ENCODE measurements around the gene NDUFA11. TPM values are rescaled to one million over a fixed set of nuclear protein-coding genes. Genes with fewer than 3 reads are reported as not detected.

The NDUFA11 gene
- total RNA-seq, 1 experiment from 2014 or later, result 169 TPM

GRCh38 chr19:5897189-5897969 is 6.2 kb downstream of the NDUFA11 start:
- H2AFZ ChIP-seq, result no peak overlapping the region
- peaks cover 4% of the 10 kb centered on the region; the same call in 1 of the 2 replicates for H3K4me1 ChIP-seq (replicated peaks; ENCODE audit: insufficient read depth)
- H3K79me2 ChIP-seq (ENCODE audit: low read depth), result peaks cover 28% of the 10 kb centered on the region
- ChIA-PET CTCF (interaction anchor here (0.6 kb wide), 1 partner anchor 95 kb away, joined by 8 read pairs; no protein-coding TSS in a partner anchor), POLR2A (ENCODE audit: unreplicated experiment) (no interaction called here)
- intact Hi-C loops (cut with micrococcal nuclease; ENCODE audit: unreplicated experiment), result no loop called here
- BruUV-seq (replicated peaks), result no TSS peak
- no peaks in the 10 kb centered on the region for H3K9me3 ChIP-seq (ENCODE audit: insufficient read depth, low read depth)
- H3K27me3 ChIP-seq (ENCODE audit: insufficient read depth, low read depth), result no peaks in the 10 kb centered on the region
- no peak for TF ChIP-seq EZH2 (IDR thresholded peaks at IDR 0.05; ENCODE audit: low read depth)
- TF ChIP-seq, protein P1, sequence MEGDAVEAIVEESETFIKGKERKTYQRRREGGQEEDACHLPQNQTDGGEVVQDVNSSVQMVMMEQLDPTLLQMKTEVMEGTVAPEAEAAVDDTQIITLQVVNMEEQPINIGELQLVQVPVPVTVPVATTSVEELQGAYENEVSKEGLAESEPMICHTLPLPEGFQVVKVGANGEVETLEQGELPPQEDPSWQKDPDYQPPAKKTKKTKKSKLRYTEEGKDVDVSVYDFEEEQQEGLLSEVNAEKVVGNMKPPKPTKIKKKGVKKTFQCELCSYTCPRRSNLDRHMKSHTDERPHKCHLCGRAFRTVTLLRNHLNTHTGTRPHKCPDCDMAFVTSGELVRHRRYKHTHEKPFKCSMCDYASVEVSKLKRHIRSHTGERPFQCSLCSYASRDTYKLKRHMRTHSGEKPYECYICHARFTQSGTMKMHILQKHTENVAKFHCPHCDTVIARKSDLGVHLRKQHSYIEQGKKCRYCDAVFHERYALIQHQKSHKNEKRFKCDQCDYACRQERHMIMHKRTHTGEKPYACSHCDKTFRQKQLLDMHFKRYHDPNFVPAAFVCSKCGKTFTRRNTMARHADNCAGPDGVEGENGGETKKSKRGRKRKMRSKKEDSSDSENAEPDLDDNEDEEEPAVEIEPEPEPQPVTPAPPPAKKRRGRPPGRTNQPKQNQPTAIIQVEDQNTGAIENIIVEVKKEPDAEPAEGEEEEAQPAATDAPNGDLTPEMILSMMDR (conservative IDR thresholded peaks at IDR 0.05), result no peak
- no peak overlapping the region for H3K4me3 ChIP-seq
- H3K9me2 ChIP-seq (ENCODE audit: insufficient read depth), result no peaks in the 10 kb centered on the region
- H3K4me2 ChIP-seq, result no peak overlapping the region
- H3K27ac ChIP-seq, result no peak overlapping the region
- no peaks in the 10 kb centered on the region; the same call in 1 of the 2 replicates for H3F3A ChIP-seq (ENCODE audit: insufficient read depth, low read depth)
- no peak for DNase-seq
- no peaks in the 10 kb centered on the region for H3K36me3 ChIP-seq (ENCODE audit: low read depth)
- H4K20me1 ChIP-seq (ENCODE audit: insufficient read depth), result peaks cover 23% of the 10 kb centered on the region

- no peaks in the 10 kb centered on the region; the same call in 1 of the 2 replicates for H3F3A ChIP-seq (ENCODE audit: insufficient read depth, low read depth)
- DNase-seq, result no peak
- H3K9me3 ChIP-seq (ENCODE audit: insufficient read depth, low read depth), result no peaks in the 10 kb centered on the region
- H3K36me3 ChIP-seq (ENCODE audit: low read depth), result no peaks in the 10 kb centered on the region
- no peaks in the 10 kb centered on the region for H3K4me1 ChIP-seq (replicated peaks; ENCODE audit: insufficient read depth)
- H3K27ac ChIP-seq, result no peak overlapping the region
- no TSS peak for BruUV-seq (replicated peaks)
- no peak overlapping the region for H3K4me3 ChIP-seq
- no peak overlapping the region for H3K4me2 ChIP-seq
- no peak overlapping the region for H2AFZ ChIP-seq
- ChIA-PET CTCF (no interaction called here), POLR2A (ENCODE audit: unreplicated experiment) (no interaction called here)
- H3K79me2 ChIP-seq (ENCODE audit: low read depth), result peaks cover 20% of the 10 kb centered on the region
- intact Hi-C loops (cut with micrococcal nuclease; ENCODE audit: unreplicated experiment), result no loop called here
- no peaks in the 10 kb centered on the region for H3K27me3 ChIP-seq (ENCODE audit: insufficient read depth, low read depth)
- H4K20me1 ChIP-seq (ENCODE audit: insufficient read depth), result peaks cover 23% of the 10 kb centered on the region
- no peaks in the 10 kb centered on the region for H3K9me2 ChIP-seq (ENCODE audit: insufficient read depth)
- TF ChIP-seq, protein P1 (conservative IDR thresholded peaks at IDR 0.05), result no peak
- no peak for TF ChIP-seq EZH2 (IDR thresholded peaks at IDR 0.05; ENCODE audit: low read depth)
Measured at GRCh38 chr19:5896365-5897076, 7.1 kb downstream of the NDUFA11 start.

DNA sequence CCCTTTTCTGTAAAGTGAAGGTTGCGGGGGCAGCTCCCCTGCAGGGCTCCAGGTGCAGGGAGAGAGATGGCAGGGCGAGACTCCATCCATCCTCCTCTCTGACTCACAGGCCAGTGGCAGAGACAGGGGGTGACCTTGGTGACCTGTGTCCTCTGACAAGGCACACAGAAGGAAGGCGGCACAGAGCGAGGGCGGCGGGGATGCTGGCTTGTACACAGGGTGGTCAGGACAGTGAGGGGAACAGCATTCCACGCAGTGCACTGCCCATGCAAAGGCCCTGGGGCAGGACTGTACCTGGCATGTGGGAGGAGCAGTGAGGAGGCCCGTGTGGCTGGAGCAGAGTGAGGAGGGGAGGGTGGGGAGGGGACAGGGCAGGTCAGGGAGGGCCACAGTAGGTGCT is 7.7 kb downstream of the NDUFA11 start:
- no TSS peak for BruUV-seq (replicated peaks)
- no peaks in the 10 kb centered on the region for H3K27me3 ChIP-seq (ENCODE audit: insufficient read depth, low read depth)
- H3K79me2 ChIP-seq (ENCODE audit: low read depth), result peaks cover 13% of the 10 kb centered on the region
- H3K4me2 ChIP-seq, result no peak overlapping the region
- no peak overlapping the region for H2AFZ ChIP-seq
- no peak for DNase-seq
- no peaks in the 10 kb centered on the region for H3K9me2 ChIP-seq (ENCODE audit: insufficient read depth)
- H3K9me3 ChIP-seq (ENCODE audit: insufficient read depth, low read depth), result no peaks in the 10 kb centered on the region
- H3K27ac ChIP-seq, result no peak overlapping the region
- H3K4me3 ChIP-seq, result no peak overlapping the region
- CTCF ChIA-PET, result no interaction called here
- H3F3A ChIP-seq (ENCODE audit: insufficient read depth, low read depth), result no peaks in the 10 kb centered on the region; the same call in 1 of the 2 replicates
- POLR2A ChIA-PET (ENCODE audit: unreplicated experiment), result no interaction called here
- no peaks in the 10 kb centered on the region for H3K4me1 ChIP-seq (replicated peaks; ENCODE audit: insufficient read depth)
- no peak for TF ChIP-seq EZH2 (IDR thresholded peaks at IDR 0.05; ENCODE audit: low read depth)
- TF ChIP-seq, protein P1 (conservative IDR thresholded peaks at IDR 0.05), result no peak
- H4K20me1 ChIP-seq (ENCODE audit: insufficient read depth), result peaks cover 19% of the 10 kb centered on the region
- intact Hi-C loops (cut with micrococcal nuclease; ENCODE audit: unreplicated experiment), result no loop called here
- H3K36me3 ChIP-seq (ENCODE audit: low read depth), result no peaks in the 10 kb centered on the region

All from PC-9 (cell line).